IMR-90 (cell line): ENCODE data around the gene CD81.

Source experiments
- BHLHE40 ChIP-seq: fragments of 150-350 bp; IDR thresholded peaks from 2 replicates; pipeline ENCODE4 v1.6.1; 2016; ENCODE audit warnings: mild to moderate bottlenecking, low read depth, low read length
- CEBPB ChIP-seq: IDR thresholded peaks from 2 replicates; pipeline ENCODE4 v1.6.1; 2012; ENCODE audit warnings: low read depth, low read length, improper control_type of control experiment
- CHD1 ChIP-seq: IDR thresholded peaks from 2 replicates; pipeline ENCODE4 v1.6.1; 2012; ENCODE audit warnings: low read depth, low read length, improper control_type of control experiment
- ELK1 ChIP-seq: fragments of 150-350 bp; IDR thresholded peaks from 2 replicates; pipeline ENCODE4 v1.6.1; 2016; ENCODE audit warnings: low read depth, mild to moderate bottlenecking, low read length, moderate library complexity, borderline replicate concordance
- FOS ChIP-seq: fragments of 150-350 bp; IDR thresholded peaks from 2 replicates; pipeline ENCODE4 v1.6.1; 2016; ENCODE audit warnings: low read depth, low read length
- MAFK ChIP-seq: IDR thresholded peaks from 2 replicates; pipeline ENCODE4 v1.6.1; 2012; ENCODE audit warnings: low read depth, low read length, improper control_type of control experiment
- MXI1 ChIP-seq: IDR thresholded peaks from 2 replicates; pipeline ENCODE4 v1.6.1; 2012; ENCODE audit warnings: low read depth, mild to moderate bottlenecking, low read length, moderate library complexity, borderline replicate concordance
- POLR2A ChIP-seq: IDR thresholded peaks from 2 replicates; pipeline ENCODE4 v1.6.1; 2012; ENCODE audit warnings: mild to moderate bottlenecking, low read depth, low read length
- RAD21 ChIP-seq: IDR thresholded peaks from 2 replicates; pipeline ENCODE4 v1.6.1; 2012; ENCODE audit warnings: low read length, improper control_type of control experiment
- RFX5 ChIP-seq: IDR thresholded peaks from 2 replicates; pipeline ENCODE4 v1.8.0; 2012; ENCODE audit warnings: low read depth, mild to moderate bottlenecking, low read length, moderate library complexity
- SMC3 ChIP-seq: fragments of 150-350 bp; IDR thresholded peaks from 2 replicates; pipeline ENCODE4 v1.6.1; 2016; ENCODE audit warnings: low read depth, mild to moderate bottlenecking, antibody characterized with exemption, low read length, moderate library complexity
- TF ChIP-seq, protein P1 (sequence below): conservative IDR thresholded peaks from 2 replicates; pipeline ENCODE4 v1.5.1; 2012; ENCODE audit warnings: mild to moderate bottlenecking, low read depth, low read length, improper control_type of control experiment

GRCh38 chr11:2330696-2331095 lies 46.4 kb upstream of the CD81 start:
- TF ChIP-seq POLR2A = no peak
- TF ChIP-seq ELK1 = no peak
- TF ChIP-seq, protein P1, sequence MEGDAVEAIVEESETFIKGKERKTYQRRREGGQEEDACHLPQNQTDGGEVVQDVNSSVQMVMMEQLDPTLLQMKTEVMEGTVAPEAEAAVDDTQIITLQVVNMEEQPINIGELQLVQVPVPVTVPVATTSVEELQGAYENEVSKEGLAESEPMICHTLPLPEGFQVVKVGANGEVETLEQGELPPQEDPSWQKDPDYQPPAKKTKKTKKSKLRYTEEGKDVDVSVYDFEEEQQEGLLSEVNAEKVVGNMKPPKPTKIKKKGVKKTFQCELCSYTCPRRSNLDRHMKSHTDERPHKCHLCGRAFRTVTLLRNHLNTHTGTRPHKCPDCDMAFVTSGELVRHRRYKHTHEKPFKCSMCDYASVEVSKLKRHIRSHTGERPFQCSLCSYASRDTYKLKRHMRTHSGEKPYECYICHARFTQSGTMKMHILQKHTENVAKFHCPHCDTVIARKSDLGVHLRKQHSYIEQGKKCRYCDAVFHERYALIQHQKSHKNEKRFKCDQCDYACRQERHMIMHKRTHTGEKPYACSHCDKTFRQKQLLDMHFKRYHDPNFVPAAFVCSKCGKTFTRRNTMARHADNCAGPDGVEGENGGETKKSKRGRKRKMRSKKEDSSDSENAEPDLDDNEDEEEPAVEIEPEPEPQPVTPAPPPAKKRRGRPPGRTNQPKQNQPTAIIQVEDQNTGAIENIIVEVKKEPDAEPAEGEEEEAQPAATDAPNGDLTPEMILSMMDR = no peak
- TF ChIP-seq RAD21 = no peak
- TF ChIP-seq CHD1 = no peak
- TF ChIP-seq SMC3 = no peak
- TF ChIP-seq BHLHE40 = no peak
- no peak for TF ChIP-seq RFX5
- no peak for TF ChIP-seq CEBPB
- TF ChIP-seq MXI1 = no peak
- TF ChIP-seq FOS = no peak
- no peak for TF ChIP-seq MAFK
